Sigmoid colon (tissue), 7 donors: ENCODE measurements around the gene COLEC12. TPM values are rescaled to one million over a fixed set of nuclear protein-coding genes. Genes with fewer than 3 reads are reported as not detected.

Source experiments
- DNase-seq: peaks from one replicate; pipeline ENCODE4 v3.0.0-alpha.2; 2019
- H3K27ac ChIP-seq, 4 donors: fragments of 200-600 bp; sonication (generic); one replicate each; pipeline ENCODE4 v1.5.1; 2016 to 2019; ENCODE audit warnings: mild to moderate bottlenecking in 1 of 4
- H3K27me3 ChIP-seq, 3 donors: fragments of 200-600 bp; sonication (generic); one replicate each; pipeline ENCODE4 v1.5.1; 2019; ENCODE audit warnings: mild to moderate bottlenecking in 1 of 3
- H3K36me3 ChIP-seq, 4 donors: fragments of 200-600 bp; sonication (generic); one replicate each; pipeline ENCODE4 v1.5.1; 2016 to 2019
- H3K4me1 ChIP-seq, 4 donors: fragments of 200-600 bp; sonication (generic); one replicate each; pipeline ENCODE4 v1.5.1; 2017 to 2019
- H3K4me3 ChIP-seq, 4 donors: fragments of 200-600 bp; sonication (generic); one replicate each; pipeline ENCODE4 v1.5.1; 2017 to 2019; ENCODE audit warnings: mild to moderate bottlenecking in 2 of 4, moderate library complexity in 1 of 4
- H3K9me3 ChIP-seq, 4 donors: fragments of 200-600 bp in 3 of 4; sonication (generic) in 3 of 4; one replicate each; pipeline versions ENCODE4 v1.5.1 to v1.6.1; 2013 to 2019
- CTCF ChIP-seq, 4 experiments: fragments of 450-650 bp in 3 of 4; fragments of 200-600 bp in 1 of 4; IDR thresholded peaks; one replicate each; pipeline ENCODE4 v1.5.1; 2016 to 2019; ENCODE audit warnings: antibody characterized with exemption in 4 of 4, mild to moderate bottlenecking in 3 of 4, moderate library complexity in 2 of 4
- EP300 ChIP-seq, 4 donors: sonication (generic); formaldehyde crosslinking; IDR thresholded peaks; one replicate each; pipeline ENCODE4 v1.6.1; 2017; ENCODE audit warnings: antibody characterized with exemption in 4 of 4
- POLR2A ChIP-seq, 2 donors: fragments of 450-650 bp; IDR thresholded peaks; one replicate each; pipeline ENCODE4 v1.6.1; 2016; ENCODE audit warnings: antibody characterized with exemption in 2 of 2, mild to moderate bottlenecking in 2 of 2, moderate library complexity in 2 of 2
- POLR2AphosphoS5 ChIP-seq, 4 donors: sonication (generic); formaldehyde crosslinking; IDR thresholded peaks; one replicate each; pipeline ENCODE4 v1.6.1; 2017; ENCODE audit warnings: antibody characterized with exemption in 4 of 4
- WGBS, 2 donors: extraction: QIAGEN DNeasy Blood & Tissue Kit; methylation state at CpG; one replicate each; pipeline ENCODE4 v1.1.7; 2013; 5-methylcytosine and 5-hydroxymethylcytosine counted together
- intact Hi-C: fragments of 100-400 bp; cut with DNase I; formaldehyde crosslinking; loops from one replicate; pipeline ENCODE4 v1.15.1; 2023
- polyA plus RNA-seq, 3 donors: library from polyadenylated mRNA; stranded (reverse); fragments of 200-250 nt; gene quantifications; one replicate each; pipeline ENCODE4 v1.2.3, GENCODE V29; 2013
- total RNA-seq, 4 donors: library from RNA; depleted of rRNA; stranded (reverse); fragments of >200 nt; gene quantifications; one replicate each; pipeline ENCODE4 v1.1.0, GENCODE V29; 2016
- donor health status: healthy with polysubstance abuse.
- donor health status: Bipolar disorder and iron deficiency.
- donor health status: healthy.

The COLEC12 gene
- total and polyA plus RNA-seq, 7 donors, result 0.69 to 24.7 (median 15.9) TPM

GRCh38 chr18:415617-416612 lies 84.6 kb downstream of the COLEC12 start:
- TF ChIP-seq CTCF (IDR thresholded peaks at IDR 0.05), result no peak
- no peak for TF ChIP-seq POLR2A (IDR thresholded peaks at IDR 0.05)
- no peak for TF ChIP-seq POLR2AphosphoS5 (IDR thresholded peaks at IDR 0.05)
- TF ChIP-seq EP300 (IDR thresholded peaks at IDR 0.05), result no peak
- DNase-seq, result no peak
- Histone ChIP-seq H3K27me3 (no peaks in the 10 kb centered on the region), H3K36me3 (no peaks in the 10 kb centered on the region), H3K9me3 (no peaks in the 10 kb centered on the region), H3K4me1 (peaks cover 0 to 21% (median 5%) of the 10 kb centered on the region in 4 donors), H3K27ac (peak overlapping the region in 1 of 4 donors; percentile 15), H3K4me3 (no peak overlapping the region)
- intact Hi-C loops, result no loop called here
- WGBS, 2 donors, result 83% methylated on average over 2 of the region's 2 CpGs

GRCh38 chr18:415047-415446 lies 85.5 kb downstream of the COLEC12 start:
- Histone ChIP-seq H3K36me3 (no peaks in the 10 kb centered on the region), H3K4me1 (peaks cover 0 to 19% (median 5%) of the 10 kb centered on the region in 4 donors), H3K9me3 (no peaks in the 10 kb centered on the region), H3K27ac (no peak overlapping the region), H3K4me3 (no peak overlapping the region), H3K27me3 (no peaks in the 10 kb centered on the region)
- DNase-seq, result no peak
- TF ChIP-seq POLR2AphosphoS5 (IDR thresholded peaks at IDR 0.05) (no peak), POLR2A (IDR thresholded peaks at IDR 0.05) (no peak), CTCF (IDR thresholded peaks at IDR 0.05) (no peak), EP300 (IDR thresholded peaks at IDR 0.05) (no peak)
- WGBS, 2 donors, result 79 to 83% methylated on average over 7 of the region's 7 CpGs
- intact Hi-C loops, result no loop called here

- WGBS, 2 donors, result 61 to 73% methylated on average over 3 of the region's 3 CpGs
- Histone ChIP-seq H3K27ac (no peak overlapping the region), H3K4me3 (no peak overlapping the region), H3K27me3 (no peaks in the 10 kb centered on the region), H3K9me3 (no peaks in the 10 kb centered on the region), H3K4me1 (peaks cover 0 to 19% (median 5%) of the 10 kb centered on the region in 4 donors), H3K36me3 (no peaks in the 10 kb centered on the region)
- intact Hi-C loops, result no loop called here
- DNase-seq, result no peak
- TF ChIP-seq POLR2A (IDR thresholded peaks at IDR 0.05), result no peak
- TF ChIP-seq EP300 (IDR thresholded peaks at IDR 0.05), result no peak
- no peak for TF ChIP-seq CTCF (IDR thresholded peaks at IDR 0.05)
- TF ChIP-seq POLR2AphosphoS5 (IDR thresholded peaks at IDR 0.05), result no peak
Observed at GRCh38 chr18:413233-413632, 87.3 kb downstream of the COLEC12 start.

GRCh38 chr18:410047-410455 lies 90.5 kb downstream of the COLEC12 start:
- no peaks in the 10 kb centered on the region for H3K36me3 ChIP-seq
- H3K27me3 ChIP-seq, result no peaks in the 10 kb centered on the region
- no peak for DNase-seq
- H3K9me3 ChIP-seq, result no peaks in the 10 kb centered on the region
- no peak overlapping the region for H3K4me3 ChIP-seq
- peaks cover 0 to under 1% (median 0%) of the 10 kb centered on the region in 4 donors for H3K4me1 ChIP-seq
- H3K27ac ChIP-seq, result no peak overlapping the region
- intact Hi-C loops, result no loop called here
- no peak for TF ChIP-seq POLR2AphosphoS5 (IDR thresholded peaks at IDR 0.05)
- TF ChIP-seq POLR2A (IDR thresholded peaks at IDR 0.05), result no peak
- TF ChIP-seq EP300 (IDR thresholded peaks at IDR 0.05), result no peak
- TF ChIP-seq CTCF (IDR thresholded peaks at IDR 0.05), result no peak
